ENCODE results near the gene BAD. TPM values are rescaled to one million over a fixed set of nuclear protein-coding genes. Genes with fewer than 3 reads are reported as not detected.
A peak's percentile ranks its signal among the peaks of the same experiment; 100 is the strongest.

Gene BAD
- total and polyA plus RNA-seq, 10 of the 15 experiments (the other 5 are each of a cell fraction or from before 2014, with no cell fraction given) = 1.5 to 67.2 (median 39.6) TPM

- Histone ChIP-seq H3K9ac (ENCODE audit: control insufficient read depth, insufficient read depth, low read length) (no peak overlapping the region), H3K4me3 (no peak overlapping the region), H2AFZ (ENCODE audit: control insufficient read depth, low read depth, low read length) (no peak overlapping the region), H3K4me1 (ENCODE audit: control insufficient read depth, insufficient read depth, low read length) (peaks cover 10% of the 10 kb centered on the region), H3K4me2 (ENCODE audit: control insufficient read depth, insufficient read depth) (peak overlapping the region; percentile 100; the same call in 1 of the 2 replicates), H4K20me1 (ENCODE audit: control insufficient read depth, insufficient read depth) (no peaks in the 10 kb centered on the region), H3K79me2 (ENCODE audit: control insufficient read depth, insufficient read depth, low read length) (peaks cover 16% of the 10 kb centered on the region), H3K36me3 (ENCODE audit: control insufficient read depth in 2 of 2, insufficient read depth in 2 of 2, low read length in 1 of 2) (no peaks in the 10 kb centered on the region; a peak in 2 of 4 replicates), H3K27ac (ENCODE audit: control insufficient read depth, insufficient read depth) (no peak overlapping the region), H3K9me3 (replicated peaks; ENCODE audit: control insufficient read depth, insufficient read depth, low read length) (no peaks in the 10 kb centered on the region), H3K27me3 (replicated peaks in 1 of 2; ENCODE audit: control insufficient read depth in 2 of 2, insufficient read depth in 2 of 2, low read length in 1 of 2) (no peaks in the 10 kb centered on the region)
- CTCF ChIA-PET = interaction anchor here (3.8 to 5.7 kb wide), 3 partner anchors 16 to 62 kb away, joined by 23 to 147 read pairs (median 65); partner anchors contain the start of genes CATSPERZ, FERMT3 and PLCB3
- SMC1A ChIA-PET (ENCODE audit: uncharacterized antibody, unreplicated experiment) = interaction anchor here (0.7 to 1.3 kb wide), 2 partner anchors 41 to 63 kb away, joined by 3 read pairs; partner anchors contain the start of genes NUDT22 and TRPT1
- in situ Hi-C loops (cut with MboI) (no loop called here), intact Hi-C loops (cut with micrococcal nuclease; ENCODE audit: unreplicated experiment) (no loop called here)
- no TSS peak for BruUV-seq (replicated peaks)
- 93% methylated on average over 24 of the region's 27 CpGs for WGBS (ENCODE audit: insufficient coverage, insufficient replicate concordance, low lambda C conversion rate, missing lambda C conversion rate)
- ATAC-seq = no peak
- no peak for DNase-seq (ENCODE audit: low read depth, low spot score)
- RAD21 ChIA-PET (ENCODE audit: unreplicated experiment) = interaction anchor here (1.3 kb wide), 1 partner anchor 63 kb away, joined by 4 read pairs; no protein-coding TSS in a partner anchor
- FAIRE-seq = no peak
- POLR2A ChIA-PET = interaction anchor here (0.6 to 6.3 kb wide), 7 partner anchors 9 to 514 kb away, joined by 3 to 71 read pairs (median 5); partner anchors contain the start of genes CATSPERZ, ESRRA, FKBP2 and PPP1R14B
- TF ChIP-seq IRF4 (IDR thresholded peaks at IDR 0.05; ENCODE audit: low read depth, low read length) = no peak
- TF ChIP-seq MEF2B (IDR thresholded peaks at IDR 0.05; ENCODE audit: partially characterized antibody, poor library complexity, severe bottlenecking) = no peak
- no peak for TF ChIP-seq NFYA (IDR thresholded peaks at IDR 0.05; ENCODE audit: borderline replicate concordance, low read depth, low read length)
- no peak for TF ChIP-seq HDGF (IDR thresholded peaks at IDR 0.05)
- TF ChIP-seq BRCA1 (IDR thresholded peaks at IDR 0.05; ENCODE audit: low read depth, low read length) = no peak
- TF ChIP-seq, protein P1, sequence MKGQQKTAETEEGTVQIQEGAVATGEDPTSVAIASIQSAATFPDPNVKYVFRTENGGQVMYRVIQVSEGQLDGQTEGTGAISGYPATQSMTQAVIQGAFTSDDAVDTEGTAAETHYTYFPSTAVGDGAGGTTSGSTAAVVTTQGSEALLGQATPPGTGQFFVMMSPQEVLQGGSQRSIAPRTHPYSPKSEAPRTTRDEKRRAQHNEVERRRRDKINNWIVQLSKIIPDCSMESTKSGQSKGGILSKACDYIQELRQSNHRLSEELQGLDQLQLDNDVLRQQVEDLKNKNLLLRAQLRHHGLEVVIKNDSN (IDR thresholded peaks at IDR 0.05; ENCODE audit: borderline replicate concordance, extremely low read length, insufficient read depth, low read depth, low read length) = no peak
- TF ChIP-seq, protein P2, sequence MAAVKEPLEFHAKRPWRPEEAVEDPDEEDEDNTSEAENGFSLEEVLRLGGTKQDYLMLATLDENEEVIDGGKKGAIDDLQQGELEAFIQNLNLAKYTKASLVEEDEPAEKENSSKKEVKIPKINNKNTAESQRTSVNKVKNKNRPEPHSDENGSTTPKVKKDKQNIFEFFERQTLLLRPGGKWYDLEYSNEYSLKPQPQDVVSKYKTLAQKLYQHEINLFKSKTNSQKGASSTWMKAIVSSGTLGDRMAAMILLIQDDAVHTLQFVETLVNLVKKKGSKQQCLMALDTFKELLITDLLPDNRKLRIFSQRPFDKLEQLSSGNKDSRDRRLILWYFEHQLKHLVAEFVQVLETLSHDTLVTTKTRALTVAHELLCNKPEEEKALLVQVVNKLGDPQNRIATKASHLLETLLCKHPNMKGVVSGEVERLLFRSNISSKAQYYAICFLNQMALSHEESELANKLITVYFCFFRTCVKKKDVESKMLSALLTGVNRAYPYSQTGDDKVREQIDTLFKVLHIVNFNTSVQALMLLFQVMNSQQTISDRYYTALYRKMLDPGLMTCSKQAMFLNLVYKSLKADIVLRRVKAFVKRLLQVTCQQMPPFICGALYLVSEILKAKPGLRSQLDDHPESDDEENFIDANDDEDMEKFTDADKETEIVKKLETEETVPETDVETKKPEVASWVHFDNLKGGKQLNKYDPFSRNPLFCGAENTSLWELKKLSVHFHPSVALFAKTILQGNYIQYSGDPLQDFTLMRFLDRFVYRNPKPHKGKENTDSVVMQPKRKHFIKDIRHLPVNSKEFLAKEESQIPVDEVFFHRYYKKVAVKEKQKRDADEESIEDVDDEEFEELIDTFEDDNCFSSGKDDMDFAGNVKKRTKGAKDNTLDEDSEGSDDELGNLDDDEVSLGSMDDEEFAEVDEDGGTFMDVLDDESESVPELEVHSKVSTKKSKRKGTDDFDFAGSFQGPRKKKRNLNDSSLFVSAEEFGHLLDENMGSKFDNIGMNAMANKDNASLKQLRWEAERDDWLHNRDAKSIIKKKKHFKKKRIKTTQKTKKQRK (IDR thresholded peaks at IDR 0.05; ENCODE audit: low read depth, low read length) = no peak
- no peak for TF ChIP-seq SMC3 (IDR thresholded peaks at IDR 0.05; ENCODE audit: borderline replicate concordance, low read length)
- no peak for TF ChIP-seq ZZZ3 (IDR thresholded peaks at IDR 0.05; ENCODE audit: control insufficient read depth, insufficient read length, low read depth)
- TF ChIP-seq POLR2AphosphoS5 (IDR thresholded peaks at IDR 0.05; ENCODE audit: low read length) = no peak
- TF ChIP-seq PAX8 (IDR thresholded peaks at IDR 0.05) = no peak
- no peak for TF ChIP-seq CHD1 (IDR thresholded peaks at IDR 0.05; ENCODE audit: low read depth, low read length)
- no peak for TF ChIP-seq NR2F1 (conservative IDR thresholded peaks at IDR 0.05)
- TF ChIP-seq HDAC2 (IDR thresholded peaks at IDR 0.05) = no peak
- TF ChIP-seq CBFB (IDR thresholded peaks at IDR 0.05; ENCODE audit: low read depth) = no peak
- TF ChIP-seq, protein P3, sequence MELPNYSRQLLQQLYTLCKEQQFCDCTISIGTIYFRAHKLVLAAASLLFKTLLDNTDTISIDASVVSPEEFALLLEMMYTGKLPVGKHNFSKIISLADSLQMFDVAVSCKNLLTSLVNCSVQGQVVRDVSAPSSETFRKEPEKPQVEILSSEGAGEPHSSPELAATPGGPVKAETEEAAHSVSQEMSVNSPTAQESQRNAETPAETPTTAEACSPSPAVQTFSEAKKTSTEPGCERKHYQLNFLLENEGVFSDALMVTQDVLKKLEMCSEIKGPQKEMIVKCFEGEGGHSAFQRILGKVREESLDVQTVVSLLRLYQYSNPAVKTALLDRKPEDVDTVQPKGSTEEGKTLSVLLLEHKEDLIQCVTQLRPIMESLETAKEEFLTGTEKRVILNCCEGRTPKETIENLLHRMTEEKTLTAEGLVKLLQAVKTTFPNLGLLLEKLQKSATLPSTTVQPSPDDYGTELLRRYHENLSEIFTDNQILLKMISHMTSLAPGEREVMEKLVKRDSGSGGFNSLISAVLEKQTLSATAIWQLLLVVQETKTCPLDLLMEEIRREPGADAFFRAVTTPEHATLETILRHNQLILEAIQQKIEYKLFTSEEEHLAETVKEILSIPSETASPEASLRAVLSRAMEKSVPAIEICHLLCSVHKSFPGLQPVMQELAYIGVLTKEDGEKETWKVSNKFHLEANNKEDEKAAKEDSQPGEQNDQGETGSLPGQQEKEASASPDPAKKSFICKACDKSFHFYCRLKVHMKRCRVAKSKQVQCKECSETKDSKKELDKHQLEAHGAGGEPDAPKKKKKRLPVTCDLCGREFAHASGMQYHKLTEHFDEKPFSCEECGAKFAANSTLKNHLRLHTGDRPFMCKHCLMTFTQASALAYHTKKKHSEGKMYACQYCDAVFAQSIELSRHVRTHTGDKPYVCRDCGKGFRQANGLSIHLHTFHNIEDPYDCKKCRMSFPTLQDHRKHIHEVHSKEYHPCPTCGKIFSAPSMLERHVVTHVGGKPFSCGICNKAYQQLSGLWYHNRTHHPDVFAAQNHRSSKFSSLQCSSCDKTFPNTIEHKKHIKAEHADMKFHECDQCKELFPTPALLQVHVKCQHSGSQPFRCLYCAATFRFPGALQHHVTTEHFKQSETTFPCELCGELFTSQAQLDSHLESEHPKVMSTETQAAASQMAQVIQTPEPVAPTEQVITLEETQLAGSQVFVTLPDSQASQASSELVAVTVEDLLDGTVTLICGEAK (IDR thresholded peaks at IDR 0.05; ENCODE audit: borderline replicate concordance) = no peak
These were observed 17.1 kb downstream of the BAD start for GRCh38 chr11:64267207-64267945.
